Left ventricle myocardium superior (tissue), 1 donor: ENCODE measurements around the gene ETS2. TPM values are rescaled to one million over a fixed set of nuclear protein-coding genes. Genes with fewer than 3 reads are reported as not detected.
A peak's percentile ranks its signal among the peaks of the same experiment; 100 is the strongest.

Source experiments
- ATAC-seq: fragments of 200-7000 bp; cut with Tn5 transposase; one replicate; pipeline ENCODE4 v1.9.1; 2020; ENCODE audit warnings: mild to moderate bottlenecking, moderate library complexity
- DNase-seq: peaks from one replicate; pipeline ENCODE4 v3.0.0-alpha.2; 2020
- intact Hi-C: fragments of 100-400 bp; cut with micrococcal nuclease; formaldehyde crosslinking; loops from one replicate; pipeline ENCODE4 v1.11.0; 2022
- total RNA-seq: library from RNA; stranded (reverse); fragmentation: NEBNext Ultra II Directional; extraction: Animal tissue kit (Norgen Biotek cat#: 25700); gene quantifications from one replicate; pipeline ENCODE4 v1.2.1, GENCODE V29; 2021
- donor health status: DM: no; HTN: yes; CAD: no; lungs with severe emphysema.

The ETS2 gene
- total RNA-seq, 1 donor from 2014 or later, result 43.8 TPM

GRCh38 chr21:38847556-38847955, 41.8 kb downstream of the ETS2 start:
- ATAC-seq, result no peak
- intact Hi-C loops, result no loop called here
- no peak for DNase-seq

- DNase-seq, result peak; percentile 55
- ATAC-seq, result peak; percentile 93
- intact Hi-C loops, result no loop called here
Measured at GRCh38 chr21:38848187-38848609, 42.5 kb downstream of the ETS2 start.

- DNase-seq (no peak), ATAC-seq (no peak)
- intact Hi-C loops, result no loop called here
Measured at GRCh38 chr21:38849776-38850175, 44.0 kb downstream of the ETS2 start.

GRCh38 chr21:38850277-38850951, 44.7 kb downstream of the ETS2 start:
- ATAC-seq, result no peak
- intact Hi-C loops, result no loop called here
- no peak for DNase-seq

- ATAC-seq (no peak), DNase-seq (no peak)
- intact Hi-C loops, result no loop called here
Measured at GRCh38 chr21:38851101-38851500, 45.4 kb downstream of the ETS2 start.

- intact Hi-C loops, result no loop called here
- ATAC-seq, result no peak
- no peak for DNase-seq
Measured at GRCh38 chr21:38852278-38852677, 46.5 kb downstream of the ETS2 start.

GRCh38 chr21:38852708-38853107, 47.0 kb downstream of the ETS2 start:
- intact Hi-C loops, result no loop called here
- DNase-seq, result no peak
- no peak for ATAC-seq

GRCh38 chr21:38853421-38853919, 47.7 kb downstream of the ETS2 start:
- intact Hi-C loops, result no loop called here
- ATAC-seq (peak; percentile 54), DNase-seq (peak; percentile 42)

- intact Hi-C loops, result no loop called here
- peak; percentile 41 for DNase-seq
- peak; percentile 76 for ATAC-seq
Measured at GRCh38 chr21:38857152-38857825, 51.6 kb downstream of the ETS2 start.

GRCh38 chr21:38858026-38858811, 52.5 kb downstream of the ETS2 start:
- intact Hi-C loops, result no loop called here
- ATAC-seq (no peak), DNase-seq (no peak)

- no peak for DNase-seq
- ATAC-seq, result no peak
- intact Hi-C loops, result no loop called here
Measured at GRCh38 chr21:38858812-38859205, 53.1 kb downstream of the ETS2 start.

- DNase-seq, result no peak
- intact Hi-C loops, result no loop called here
- no peak for ATAC-seq
Measured at GRCh38 chr21:38859852-38860251, 54.1 kb downstream of the ETS2 start.

GRCh38 chr21:38861056-38861455, 55.3 kb downstream of the ETS2 start:
- DNase-seq (peak; percentile 70), ATAC-seq (peak; percentile 73)
- intact Hi-C loops, result no loop called here

GRCh38 chr21:38861989-38862683, 56.4 kb downstream of the ETS2 start:
- ATAC-seq (no peak), DNase-seq (no peak)
- intact Hi-C loops, result no loop called here

GRCh38 chr21:38863291-38863690, 57.6 kb downstream of the ETS2 start:
- intact Hi-C loops, result no loop called here
- no peak for ATAC-seq
- no peak for DNase-seq

- DNase-seq (no peak), ATAC-seq (no peak)
- intact Hi-C loops, result no loop called here
Measured at GRCh38 chr21:38863843-38864363, 58.2 kb downstream of the ETS2 start.

- DNase-seq, result no peak
- intact Hi-C loops, result no loop called here
Measured at GRCh38 chr21:38864964-38865363, 59.2 kb downstream of the ETS2 start.

GRCh38 chr21:38869196-38869595, 63.5 kb downstream of the ETS2 start:
- DNase-seq (peak; percentile 42), ATAC-seq (peak; percentile 57)
- intact Hi-C loops, result no loop called here

More at GRCh38 chr21:38864964-38865363, 59.2 kb downstream of the ETS2 start:
- ATAC-seq, result no peak

- no peak for DNase-seq
- intact Hi-C loops, result no loop called here
- ATAC-seq, result no peak
Measured at GRCh38 chr21:38869946-38870345, 64.2 kb downstream of the ETS2 start.
